Caco-2 (cell line): ENCODE results near the gene DENND2A. TPM values are rescaled to one million over a fixed set of nuclear protein-coding genes. Genes with fewer than 3 reads are reported as not detected.

Experiments used
- BruUV-seq: library from RNA; stranded (reverse); fragments of 400-500 nt; replicated peaks from 2 replicates; lab custom pipeline; 2021; lab: Mats Ljungman, UMichigan
- CTCF ChIA-PET: fragments of 300-600 bp; sonication (Branson Sonifier 250); formaldehyde crosslinking; loops from one replicate; lab custom pipeline; 2022; ENCODE audit warnings: antibody characterized with exemption; lab: Charles Lee
- POLR2A ChIA-PET: fragments of 300-600 bp; sonication (Branson Sonifier 250); formaldehyde crosslinking; loops from one replicate; lab custom pipeline; 2022; ENCODE audit warnings: antibody characterized with exemption; lab: Charles Lee
- DNase-seq, 2 experiments: peaks; one replicate each; pipeline versions ENCODE4 v3.0.0 to v3.0.0-alpha.2; 2020 to 2022
- H3K27me3 ChIP-seq: replicated peaks from 2 replicates; pipeline ENCODE4 v1.6.0; 2011; ENCODE audit warnings: low read length; ENCODE audit not compliant: control insufficient read depth, insufficient read depth
- H3K36me3 ChIP-seq: 2 replicates; pipeline ENCODE4 v1.5.1; 2011; ENCODE audit warnings: low read length; ENCODE audit not compliant: control insufficient read depth, insufficient read depth
- H3K4me1 ChIP-seq: fragments of 250-450 bp; sonication (Bioruptor Pico); 2 replicates; pipeline ENCODE4 v1.5.1; 2020; ENCODE audit warnings: mild to moderate bottlenecking
- H3K4me3 ChIP-seq: 2 replicates; pipeline ENCODE4 v1.5.1; 2011; ENCODE audit warnings: low read depth, mild to moderate bottlenecking, control low read depth, low read length
- H3K9me3 ChIP-seq: fragments of 250-450 bp; sonication (Bioruptor Pico); 2 replicates; pipeline ENCODE4 v1.5.1; 2020; ENCODE audit warnings: mild to moderate bottlenecking, moderate library complexity
- H3K27ac Mint-ChIP-seq: one replicate; pipeline ENCODE4 v1.8.0; 2022; ENCODE audit warnings: mixed read lengths; ENCODE audit not compliant: unreplicated experiment
- H3K27me3 Mint-ChIP-seq: one replicate; pipeline ENCODE4 v1.8.0; 2022; ENCODE audit warnings: mixed read lengths; ENCODE audit not compliant: insufficient read depth, unreplicated experiment
- H3K36me3 Mint-ChIP-seq: one replicate; pipeline ENCODE4 v1.8.0; 2022; ENCODE audit warnings: mild to moderate bottlenecking, mixed read lengths; ENCODE audit not compliant: insufficient read depth, unreplicated experiment
- H3K4me1 Mint-ChIP-seq: one replicate; pipeline ENCODE4 v1.8.0; 2022; ENCODE audit warnings: low read depth, mixed read lengths; ENCODE audit not compliant: unreplicated experiment
- H3K4me3 Mint-ChIP-seq: one replicate; pipeline ENCODE4 v1.8.0; 2022; ENCODE audit warnings: mild to moderate bottlenecking, moderate library complexity, mixed read lengths; ENCODE audit not compliant: unreplicated experiment
- H3K9me3 Mint-ChIP-seq: one replicate; pipeline ENCODE4 v1.8.0; 2022; ENCODE audit warnings: mixed read lengths; ENCODE audit not compliant: unreplicated experiment
- intact Hi-C: fragments of 100-400 bp; cut with micrococcal nuclease; formaldehyde crosslinking; loops from one replicate; pipeline ENCODE4 v1.10.0; 2022; ENCODE audit not compliant: unreplicated experiment
- total RNA-seq: library from RNA; stranded (reverse); gene quantifications from 2 replicates; pipeline ENCODE4 v1.2.3, GENCODE V29; 2022
- TF ChIP-seq, protein P1 (sequence below), 2 experiments: fragments of 200-600 bp in 1 of 2; IDR thresholded peaks; 1 replicate in 1 of 2; 2 replicates in 1 of 2; pipeline versions ENCODE4 v1.5.1 to v1.8.0; 2011 to 2022; ENCODE audit warnings: antibody characterized with exemption in 1 of 2, control low read depth in 1 of 2, inconsistent platforms in 1 of 2, low read depth in 1 of 2, low read length in 1 of 2, mild to moderate bottlenecking in 1 of 2, moderate library complexity in 1 of 2; ENCODE audit not compliant: insufficient read depth in 1 of 2, severe bottlenecking in 1 of 2, unreplicated experiment in 1 of 2

The DENND2A gene
- total RNA-seq, 1 experiment from 2014 or later: 0.95 TPM

DNA sequence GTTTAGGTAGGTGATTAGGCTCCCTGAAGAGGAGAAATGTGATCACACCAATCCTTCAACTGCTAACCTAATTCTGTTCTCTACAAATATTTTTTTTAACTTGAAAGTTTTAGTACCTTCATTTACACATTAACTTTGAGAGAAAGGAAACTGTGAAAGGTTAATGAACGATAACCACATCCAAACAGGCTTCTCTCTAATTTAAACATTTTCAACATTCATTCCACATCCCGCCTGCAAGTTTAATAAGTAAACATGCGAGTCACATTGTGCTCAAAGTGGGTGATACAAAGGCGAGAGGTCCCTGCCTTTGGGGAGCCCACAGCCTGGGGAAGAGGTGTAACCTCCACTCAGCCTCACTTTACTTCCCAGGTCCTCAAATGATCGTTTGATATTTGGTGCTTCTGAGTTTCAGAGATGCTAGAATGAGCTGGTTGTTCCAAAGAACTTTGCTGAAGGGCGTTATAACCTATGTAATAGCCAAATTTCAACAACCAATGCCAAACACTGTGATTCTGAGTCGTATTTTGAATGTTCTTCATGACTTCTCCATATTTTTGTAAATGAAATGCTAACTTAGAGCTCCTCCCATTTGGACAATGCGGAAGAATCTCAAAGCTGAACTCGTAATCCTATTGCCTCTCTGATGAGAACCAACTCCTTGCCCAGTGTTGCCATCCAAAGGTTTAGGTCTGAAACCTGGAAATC lies 47.5 kb downstream of the DENND2A start:
- H3K4me1 ChIP-seq: no peaks in the 10 kb centered on the region
- POLR2A ChIA-PET: no interaction called here
- peaks cover 4% of the 10 kb centered on the region for H3K27me3 Mint-ChIP-seq
- TF ChIP-seq, protein P1, sequence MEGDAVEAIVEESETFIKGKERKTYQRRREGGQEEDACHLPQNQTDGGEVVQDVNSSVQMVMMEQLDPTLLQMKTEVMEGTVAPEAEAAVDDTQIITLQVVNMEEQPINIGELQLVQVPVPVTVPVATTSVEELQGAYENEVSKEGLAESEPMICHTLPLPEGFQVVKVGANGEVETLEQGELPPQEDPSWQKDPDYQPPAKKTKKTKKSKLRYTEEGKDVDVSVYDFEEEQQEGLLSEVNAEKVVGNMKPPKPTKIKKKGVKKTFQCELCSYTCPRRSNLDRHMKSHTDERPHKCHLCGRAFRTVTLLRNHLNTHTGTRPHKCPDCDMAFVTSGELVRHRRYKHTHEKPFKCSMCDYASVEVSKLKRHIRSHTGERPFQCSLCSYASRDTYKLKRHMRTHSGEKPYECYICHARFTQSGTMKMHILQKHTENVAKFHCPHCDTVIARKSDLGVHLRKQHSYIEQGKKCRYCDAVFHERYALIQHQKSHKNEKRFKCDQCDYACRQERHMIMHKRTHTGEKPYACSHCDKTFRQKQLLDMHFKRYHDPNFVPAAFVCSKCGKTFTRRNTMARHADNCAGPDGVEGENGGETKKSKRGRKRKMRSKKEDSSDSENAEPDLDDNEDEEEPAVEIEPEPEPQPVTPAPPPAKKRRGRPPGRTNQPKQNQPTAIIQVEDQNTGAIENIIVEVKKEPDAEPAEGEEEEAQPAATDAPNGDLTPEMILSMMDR (IDR thresholded peaks at IDR 0.05; ENCODE audit: insufficient read depth in 1 of 2, low read depth in 1 of 2, low read length in 1 of 2, severe bottlenecking in 1 of 2, unreplicated experiment in 1 of 2): no peak
- H3K27me3 ChIP-seq: no peaks in the 10 kb centered on the region
- no peak overlapping the region for H3K27ac Mint-ChIP-seq
- DNase-seq: no peak
- H3K36me3 Mint-ChIP-seq: no peaks in the 10 kb centered on the region
- no peak overlapping the region for H3K4me3 ChIP-seq
- no peaks in the 10 kb centered on the region for H3K36me3 ChIP-seq
- CTCF ChIA-PET: interaction anchor here (0.5 kb wide), 1 partner anchor 78 kb away, joined by 3 read pairs; no protein-coding TSS in a partner anchor
- no TSS peak for BruUV-seq
- H3K4me3 Mint-ChIP-seq: no peak overlapping the region
- no peaks in the 10 kb centered on the region for H3K4me1 Mint-ChIP-seq
- H3K9me3 ChIP-seq: no peaks in the 10 kb centered on the region
- intact Hi-C loops: no loop called here
- no peaks in the 10 kb centered on the region for H3K9me3 Mint-ChIP-seq

- Histone ChIP-seq H3K27me3 (no peaks in the 10 kb centered on the region), H3K4me3 (no peak overlapping the region), H3K36me3 (no peaks in the 10 kb centered on the region), H3K4me1 (no peaks in the 10 kb centered on the region), H3K9me3 (no peaks in the 10 kb centered on the region)
- ChIA-PET POLR2A (no interaction called here), CTCF (no interaction called here)
- Mint-ChIP-seq H3K4me1 (no peaks in the 10 kb centered on the region), H3K27me3 (peaks cover 5% of the 10 kb centered on the region), H3K9me3 (no peaks in the 10 kb centered on the region), H3K36me3 (no peaks in the 10 kb centered on the region), H3K4me3 (no peak overlapping the region), H3K27ac (no peak overlapping the region)
- intact Hi-C loops: no loop called here
- no TSS peak for BruUV-seq
- TF ChIP-seq, protein P1 (IDR thresholded peaks at IDR 0.05; ENCODE audit: insufficient read depth in 1 of 2, low read depth in 1 of 2, low read length in 1 of 2, severe bottlenecking in 1 of 2, unreplicated experiment in 1 of 2): no peak
- DNase-seq: no peak
Measured at GRCh38 chr7:140591180-140591902, 49.3 kb downstream of the DENND2A start.

DNA sequence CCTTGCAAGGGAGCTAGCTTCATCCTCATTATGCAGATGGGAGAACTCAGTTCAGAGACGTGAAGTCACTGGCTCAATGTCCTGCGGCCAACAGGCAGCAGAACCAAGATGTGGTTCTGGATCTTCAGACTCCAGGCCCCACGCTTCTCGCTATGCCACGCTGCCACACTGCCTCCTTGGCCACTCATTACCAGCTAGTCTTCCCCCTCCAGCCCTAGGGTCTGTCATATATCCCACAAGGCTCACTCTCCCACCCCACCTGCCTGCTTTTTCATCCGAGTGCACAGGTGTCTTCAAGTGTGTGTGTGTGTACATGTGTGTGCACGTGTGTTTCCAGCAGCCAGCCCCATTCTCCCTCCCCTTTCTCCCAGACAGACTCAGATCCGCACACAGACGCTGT lies 53.4 kb downstream of the DENND2A start:
- no TSS peak for BruUV-seq
- Mint-ChIP-seq H3K9me3 (no peaks in the 10 kb centered on the region), H3K27me3 (peaks cover 5% of the 10 kb centered on the region), H3K36me3 (no peaks in the 10 kb centered on the region), H3K4me3 (no peak overlapping the region), H3K27ac (no peak overlapping the region), H3K4me1 (no peaks in the 10 kb centered on the region)
- POLR2A ChIA-PET: no interaction called here
- Histone ChIP-seq H3K4me3 (no peak overlapping the region), H3K36me3 (no peaks in the 10 kb centered on the region), H3K27me3 (no peaks in the 10 kb centered on the region), H3K9me3 (no peaks in the 10 kb centered on the region), H3K4me1 (no peaks in the 10 kb centered on the region)
- intact Hi-C loops: no loop called here
- no peak for DNase-seq
- CTCF ChIA-PET: no interaction called here
- TF ChIP-seq, protein P1 (IDR thresholded peaks at IDR 0.05; ENCODE audit: insufficient read depth in 1 of 2, low read depth in 1 of 2, low read length in 1 of 2, severe bottlenecking in 1 of 2, unreplicated experiment in 1 of 2): no peak
